HG03558 (cell line): ENCODE measurements around the gene DNAJA4.

Experiments
- ATAC-seq: cut with Tn5 transposase; IDR thresholded peaks from one replicate; pipeline ENCODE4 v1.9.1; 2021; ENCODE audit warnings: moderate number of reproducible peaks; ENCODE audit not compliant: unreplicated experiment; ENCODE audit errors: extremely low read depth

DNAJA4 gene

DNA sequence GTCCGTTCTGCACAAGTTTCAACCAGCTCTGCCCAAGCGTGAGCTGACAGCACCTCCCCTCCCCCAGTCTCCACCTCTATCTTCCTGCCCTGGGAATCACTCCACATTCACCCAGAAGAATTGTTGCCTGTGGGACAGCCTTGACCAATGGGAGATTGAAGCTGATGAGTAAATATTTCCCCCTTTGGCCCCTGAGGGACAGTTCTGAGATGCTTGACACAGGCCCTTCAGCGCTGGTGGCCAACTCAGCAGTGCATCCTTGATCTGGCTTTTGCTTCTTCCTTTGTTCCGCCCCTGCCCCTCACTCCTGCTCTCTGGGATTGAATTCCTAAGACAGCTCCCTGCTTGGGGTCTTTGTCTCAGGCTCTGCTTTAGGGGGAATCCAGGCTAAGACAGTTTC is 48.2 kb downstream of the DNAJA4 start:
- ATAC-seq: no peak

DNA sequence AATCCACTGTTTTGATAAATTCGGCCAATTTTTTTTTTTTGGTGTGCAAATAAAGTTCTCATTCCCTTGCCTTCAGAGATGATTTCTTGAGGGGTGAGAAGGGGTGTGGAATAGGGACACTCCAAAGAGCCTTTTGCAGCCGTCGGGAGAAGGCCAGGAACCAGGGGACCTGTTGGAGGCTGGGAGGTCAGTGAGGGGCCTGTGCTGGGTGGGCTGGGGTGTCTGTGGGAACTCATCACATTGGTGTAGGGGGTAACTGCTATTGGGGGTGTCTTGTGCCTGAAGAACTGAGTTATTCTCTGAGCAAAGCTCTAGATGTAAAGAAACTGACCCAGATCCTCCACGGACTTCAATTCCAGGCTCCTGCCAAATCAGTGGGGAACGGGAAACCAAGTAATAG is 48.6 kb downstream of the DNAJA4 start:
- ATAC-seq: no peak

DNA sequence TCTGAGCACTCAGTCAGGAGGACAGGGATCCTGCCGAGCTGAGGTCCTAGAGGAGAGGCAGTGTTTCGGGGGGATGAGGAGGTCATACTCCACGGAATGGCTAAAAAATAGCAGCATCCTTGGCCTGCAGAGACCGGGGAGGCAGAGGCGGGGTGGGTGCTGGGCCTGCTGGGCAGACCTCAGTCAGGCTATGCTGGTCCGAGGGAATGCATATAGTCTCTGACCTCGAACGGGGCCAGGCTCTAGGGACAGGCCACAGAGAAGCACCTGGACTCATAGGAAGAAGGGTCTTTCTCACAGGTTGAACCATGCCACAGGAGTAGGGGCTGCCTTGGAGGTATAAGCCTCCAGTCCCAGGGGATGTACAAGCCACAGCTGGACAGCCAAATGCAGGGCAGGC is 49.0 kb downstream of the DNAJA4 start:
- ATAC-seq: no peak

DNA sequence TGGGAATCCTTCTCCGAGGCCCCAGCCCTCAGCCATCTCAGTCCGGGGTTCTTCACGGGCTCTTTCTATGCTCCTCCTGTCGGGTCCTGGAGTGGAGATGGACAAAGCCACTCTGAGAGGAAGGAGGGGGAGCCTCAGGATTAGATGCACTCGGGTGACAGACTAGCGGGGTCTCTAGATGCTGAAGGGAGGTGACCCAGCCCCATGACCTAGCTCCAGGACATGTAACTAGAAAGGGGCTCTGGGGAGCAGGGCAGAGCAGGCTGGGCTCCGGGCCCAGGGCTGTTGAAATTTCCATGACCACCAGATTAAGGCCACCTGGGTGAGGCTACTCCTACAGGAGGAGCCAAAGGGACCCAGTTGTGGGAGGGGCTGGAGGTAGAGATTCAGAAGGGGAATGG is 49.8 kb downstream of the DNAJA4 start:
- no peak for ATAC-seq

DNA sequence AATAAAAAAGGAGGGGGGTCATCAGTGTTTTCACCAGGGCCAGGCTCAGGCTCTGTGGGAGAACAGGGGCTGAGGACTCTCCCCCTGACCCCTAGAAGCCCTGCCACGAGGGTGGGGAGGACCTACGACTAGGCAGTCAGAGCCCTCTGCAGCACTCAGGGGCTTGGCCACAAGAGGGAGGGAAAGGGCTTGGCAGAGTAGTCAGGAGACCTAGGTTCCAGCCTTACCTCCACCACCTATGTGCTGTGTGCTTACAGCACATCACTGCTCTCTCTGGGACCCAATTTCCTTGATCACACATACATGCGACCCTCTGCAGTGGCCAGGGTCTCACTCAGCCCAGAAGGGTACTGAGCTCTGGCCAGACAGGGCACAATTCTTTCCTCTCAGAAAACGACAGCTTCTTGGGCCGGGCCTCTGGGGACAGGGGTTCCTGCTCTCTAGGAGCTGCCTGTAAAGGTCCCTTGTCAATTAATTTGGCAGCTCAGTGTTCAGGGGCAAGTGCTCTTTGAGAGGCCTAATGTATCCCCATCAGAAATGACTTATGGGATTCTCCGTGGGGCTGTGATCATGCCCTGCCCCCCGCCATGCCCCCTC is 51.4 kb downstream of the DNAJA4 start:
- no peak for ATAC-seq

DNA sequence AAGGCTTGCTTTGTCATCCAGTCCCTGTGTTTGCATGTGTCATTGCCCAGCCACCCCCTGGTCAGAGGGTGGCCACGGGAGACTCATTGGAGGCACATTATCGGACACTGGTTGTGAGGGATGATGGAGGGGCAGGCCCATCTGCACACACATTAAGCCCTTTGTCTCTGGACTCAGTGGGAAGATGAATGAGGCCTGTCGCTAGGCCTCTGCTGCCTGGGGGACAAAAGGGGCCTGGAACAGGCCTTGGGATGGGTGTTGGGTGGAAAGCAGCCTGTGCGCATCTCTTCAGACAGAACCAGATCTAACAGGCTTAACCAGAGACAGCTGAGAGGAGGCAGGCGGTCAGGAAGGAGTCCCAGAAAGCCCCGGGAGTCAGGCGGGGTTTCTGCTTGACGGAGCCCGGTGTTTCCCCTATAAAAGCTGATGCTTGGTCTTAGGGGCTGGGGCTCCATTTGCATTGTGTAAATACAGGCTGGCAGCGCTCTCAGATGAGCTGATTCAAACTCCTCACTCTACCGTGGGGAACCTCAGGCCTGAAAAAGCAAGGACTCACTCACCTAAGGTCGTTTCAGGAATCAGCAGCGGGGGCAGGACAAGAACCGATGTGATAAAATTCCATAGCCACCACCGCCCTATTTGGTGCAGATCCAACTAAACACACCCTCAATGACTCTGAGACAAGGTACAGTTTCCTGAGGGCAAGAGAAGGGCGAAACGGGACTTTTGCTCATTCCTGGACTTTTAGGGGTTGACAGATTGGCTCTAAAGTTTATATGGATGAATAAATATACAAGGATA is 52.1 kb downstream of the DNAJA4 start:
- no peak for ATAC-seq

DNA sequence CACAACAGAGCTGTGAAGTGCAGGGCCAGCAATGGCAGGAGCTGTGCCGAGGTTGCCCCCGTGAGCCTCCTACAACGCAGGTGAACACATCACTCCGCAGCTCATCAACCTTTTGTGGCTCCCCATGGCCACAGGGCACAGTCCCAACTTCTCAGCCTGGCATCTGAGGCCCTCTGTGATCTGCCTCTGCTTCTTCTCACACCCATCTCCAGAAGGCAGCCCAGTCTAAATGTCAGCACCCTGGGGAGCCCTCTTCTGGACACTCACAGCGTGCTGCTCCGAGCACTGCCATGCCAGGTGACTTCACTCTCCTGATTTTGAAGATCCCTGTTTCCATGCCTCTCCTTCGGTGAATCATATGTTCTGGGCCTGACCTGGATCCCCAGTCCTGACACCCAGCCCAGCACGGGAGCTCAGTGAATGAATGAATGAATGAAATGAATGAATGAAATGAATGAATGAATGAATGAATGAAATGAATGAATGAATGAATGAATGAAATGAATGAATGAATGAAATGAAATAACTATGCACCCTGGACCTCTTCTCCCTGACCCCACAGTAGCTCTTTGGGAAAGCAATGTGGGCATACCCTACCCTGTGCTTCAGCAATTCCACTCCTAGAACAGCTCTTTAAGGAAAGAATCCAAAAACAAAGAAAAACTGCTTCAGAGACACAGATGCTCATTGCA is 52.9 kb downstream of the DNAJA4 start:
- ATAC-seq: no peak

DNA sequence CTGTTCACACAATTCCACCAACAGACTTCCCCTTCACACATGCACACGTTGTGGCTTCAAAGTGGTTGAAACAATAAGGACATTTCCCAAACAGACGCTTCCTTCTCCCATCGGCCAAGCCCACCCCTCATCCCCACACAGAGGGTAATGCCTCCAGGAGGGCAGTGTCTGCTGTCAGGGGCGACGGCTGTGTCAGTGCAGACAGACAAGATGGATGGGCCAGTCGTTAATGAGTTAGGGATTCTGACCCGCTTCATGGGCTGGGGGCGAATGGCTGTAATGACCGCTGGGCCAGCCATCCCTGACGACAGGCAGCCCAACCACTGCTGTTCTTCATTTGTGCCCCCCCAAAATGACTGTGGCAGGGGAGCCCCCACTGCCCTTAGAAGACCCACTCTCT is 55.2 kb downstream of the DNAJA4 start:
- ATAC-seq: no peak

DNA sequence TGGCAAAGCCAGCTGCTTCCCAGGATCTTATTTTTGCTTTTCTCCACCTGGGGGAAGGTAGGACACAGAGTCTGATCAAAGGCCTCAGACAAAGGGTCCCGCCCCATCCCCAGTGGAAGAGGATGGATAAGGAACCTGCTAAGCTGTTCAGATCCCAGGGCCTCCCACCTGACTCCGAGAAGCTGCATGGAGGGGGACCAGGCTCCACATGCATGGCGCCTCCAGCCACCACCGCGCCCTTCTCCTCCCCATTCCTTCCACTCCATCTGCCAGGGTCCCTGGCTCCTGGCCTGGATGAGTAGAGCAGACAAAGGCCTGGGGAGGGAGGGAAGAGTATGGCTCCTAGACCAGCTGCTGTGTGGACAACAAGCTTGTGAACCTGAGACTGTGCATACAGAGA is 55.8 kb downstream of the DNAJA4 start:
- no peak for ATAC-seq

DNA sequence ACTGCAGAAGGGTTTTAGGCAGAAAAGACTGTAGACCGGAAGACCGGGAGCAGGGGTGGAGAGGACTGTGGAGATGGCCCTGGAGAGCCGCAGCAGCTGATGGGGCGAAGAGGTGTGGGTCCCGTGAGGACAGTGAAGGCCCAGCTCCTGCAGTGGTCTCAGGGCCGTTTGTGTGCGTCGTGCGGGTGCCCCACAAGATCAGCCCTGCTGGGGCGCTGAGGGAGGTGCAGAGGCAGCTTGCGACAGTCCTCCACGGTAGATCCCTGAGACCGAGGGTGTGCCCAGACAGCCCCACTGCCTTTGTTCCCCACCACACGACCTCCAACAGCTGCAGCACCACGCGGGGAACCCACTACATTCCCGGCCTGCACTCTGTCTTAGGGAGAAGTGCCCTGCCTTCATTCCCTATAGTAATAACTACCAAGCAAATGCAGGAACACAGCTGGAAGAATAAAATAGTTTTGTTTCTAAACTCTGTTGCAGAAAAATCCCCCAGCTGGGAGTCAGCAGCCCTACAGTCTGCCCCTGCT is 56.7 kb downstream of the DNAJA4 start:
- no peak for ATAC-seq

DNA sequence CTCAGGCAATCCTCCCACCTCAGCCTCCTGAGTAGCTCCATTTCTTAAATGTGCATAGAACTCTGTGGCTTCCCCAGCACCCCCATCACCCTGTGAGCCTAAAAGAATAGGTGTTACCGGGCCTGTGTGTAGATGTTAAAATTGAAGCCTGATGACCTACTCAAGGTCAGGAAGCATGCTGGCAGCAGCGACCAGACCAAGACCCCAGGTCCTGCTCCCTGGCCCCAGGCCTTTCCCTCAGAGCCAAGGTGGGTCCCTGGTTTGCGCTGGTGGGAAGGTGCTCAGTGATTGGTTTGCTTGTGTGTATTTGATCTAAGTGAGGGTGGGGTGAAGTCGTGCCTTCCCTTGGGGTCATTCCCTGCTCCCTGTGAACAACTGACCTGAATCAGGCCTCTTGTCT is 57.4 kb downstream of the DNAJA4 start:
- no peak for ATAC-seq

DNA sequence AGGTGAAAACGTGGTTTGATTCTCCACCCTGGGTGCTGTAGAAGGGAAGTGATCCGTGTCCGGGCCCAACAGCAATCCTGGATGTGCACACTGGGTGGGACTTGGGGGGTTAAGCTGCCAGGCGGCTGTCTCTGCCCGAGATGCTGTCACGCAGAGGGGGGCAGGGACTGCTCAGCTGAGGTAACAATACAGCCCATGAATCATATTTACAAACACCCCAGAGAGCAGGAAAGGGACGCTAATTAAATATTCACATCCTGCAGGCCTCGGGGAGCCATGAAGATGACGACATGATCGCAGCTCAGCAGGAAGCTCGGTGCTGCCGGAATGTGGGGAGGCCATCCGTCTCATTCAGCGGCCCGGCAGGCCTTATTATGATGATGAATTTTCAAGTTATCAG is 57.9 kb downstream of the DNAJA4 start:
- ATAC-seq: no peak

DNA sequence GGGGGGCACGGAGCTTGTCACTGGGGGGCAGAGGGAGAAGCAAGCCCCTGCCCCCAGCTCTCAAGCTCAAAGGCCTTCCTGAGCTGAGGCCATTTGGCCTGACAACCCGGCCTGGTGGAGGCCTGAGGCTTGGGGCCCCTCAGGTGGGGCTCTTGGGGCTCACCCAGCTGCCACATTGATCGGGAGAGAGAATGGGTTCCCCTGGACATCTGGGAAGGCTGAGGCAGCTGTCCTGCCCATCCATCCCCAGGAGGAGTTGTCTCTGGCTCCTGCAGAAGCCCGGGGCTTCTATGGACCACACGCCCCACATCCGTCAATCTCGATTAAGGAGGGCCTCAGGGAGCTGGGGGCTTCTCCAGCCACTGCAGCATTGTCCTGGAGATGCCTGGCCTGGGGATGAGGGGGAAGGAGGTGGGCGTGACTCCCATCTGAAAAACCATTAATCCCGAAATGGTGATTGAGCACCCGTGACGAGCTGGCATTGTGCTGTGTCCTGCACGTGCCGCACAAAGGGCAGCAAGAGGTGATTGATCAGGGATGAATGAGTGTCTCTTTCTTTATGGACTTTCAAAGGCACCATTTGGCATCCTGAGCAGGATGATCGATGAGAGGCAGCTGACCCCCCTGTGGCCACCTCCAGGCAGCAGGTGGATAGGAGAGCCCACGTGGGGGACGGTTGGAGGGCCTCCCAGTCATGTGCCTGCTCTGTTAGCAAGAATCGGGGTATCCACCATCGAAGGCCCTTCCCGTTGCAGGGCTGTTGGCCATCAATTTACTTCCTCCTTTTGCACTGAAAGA is 58.6 kb downstream of the DNAJA4 start:
- ATAC-seq: no peak

DNA sequence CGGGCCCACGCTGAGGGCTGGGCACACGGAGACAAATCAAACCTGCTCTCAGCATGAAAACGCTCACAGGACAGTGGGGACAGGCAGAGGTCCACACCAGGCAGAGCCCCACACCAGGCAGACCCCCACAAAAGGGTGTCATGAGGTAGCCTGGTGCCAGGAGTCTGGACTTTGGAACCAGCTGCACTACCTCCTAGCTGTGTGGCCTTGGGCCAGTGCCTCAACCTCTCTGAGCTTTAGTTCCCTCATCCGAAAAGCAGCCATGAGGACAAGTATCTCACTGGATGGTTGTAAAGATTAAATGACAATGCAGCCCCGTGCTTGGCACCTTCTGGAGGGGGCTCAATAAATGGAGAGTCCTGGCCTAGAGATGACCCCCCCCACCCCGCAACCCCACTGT is 59.3 kb downstream of the DNAJA4 start:
- ATAC-seq: no peak

DNA sequence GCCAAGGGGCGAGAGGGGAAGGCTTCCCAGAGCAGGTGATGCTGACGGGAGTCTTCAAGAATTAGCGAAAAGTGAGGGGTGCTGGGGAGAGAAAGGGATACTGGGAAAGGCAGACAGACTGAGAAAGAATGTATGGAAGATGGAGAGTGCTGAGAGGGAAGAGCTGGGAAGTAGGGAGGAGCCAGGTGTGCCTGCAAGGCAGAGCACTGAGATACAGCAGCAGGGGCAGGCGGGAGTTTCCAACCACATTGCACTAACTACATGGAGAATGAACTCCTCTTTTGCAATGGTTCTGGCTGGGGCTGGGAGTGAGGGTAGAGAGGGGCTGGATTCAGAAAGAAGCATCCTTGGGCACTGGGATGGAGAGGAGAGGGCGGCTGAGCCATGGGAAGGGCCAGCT is 59.8 kb downstream of the DNAJA4 start:
- no peak for ATAC-seq

DNA sequence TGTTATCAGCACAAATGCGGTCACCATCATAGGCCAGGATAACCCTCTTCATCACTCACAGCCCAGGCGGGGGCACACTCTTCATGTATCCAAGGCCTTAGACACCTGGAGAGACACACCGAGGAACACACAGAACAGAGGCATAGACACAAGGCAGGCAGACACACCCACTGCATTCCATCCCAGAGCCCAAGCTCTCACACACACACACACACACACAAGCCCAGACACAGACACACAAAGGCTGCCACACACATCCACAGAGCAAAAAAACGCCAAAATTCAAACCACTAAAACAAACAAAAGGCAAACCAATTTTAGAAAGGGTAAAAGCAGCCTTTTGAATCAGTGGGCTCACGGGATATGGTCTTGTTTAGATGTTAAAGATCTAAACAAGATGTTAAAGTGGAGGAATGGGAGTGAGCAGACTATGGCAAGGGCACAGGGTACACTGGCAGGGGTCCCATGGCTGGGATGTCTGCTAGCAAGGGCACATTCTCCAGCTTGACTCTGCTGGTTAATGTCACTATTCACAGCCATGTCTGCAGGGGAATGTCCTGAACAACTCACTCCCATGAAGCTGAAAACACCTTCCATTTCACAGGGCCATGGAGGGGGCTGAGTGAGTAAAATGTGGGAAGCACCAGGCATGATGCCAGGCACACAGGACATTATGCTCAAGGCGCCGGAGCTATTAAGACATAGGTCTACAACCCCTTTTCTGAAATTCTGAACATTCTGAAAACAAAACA is 60.9 kb downstream of the DNAJA4 start:
- no peak for ATAC-seq

DNA sequence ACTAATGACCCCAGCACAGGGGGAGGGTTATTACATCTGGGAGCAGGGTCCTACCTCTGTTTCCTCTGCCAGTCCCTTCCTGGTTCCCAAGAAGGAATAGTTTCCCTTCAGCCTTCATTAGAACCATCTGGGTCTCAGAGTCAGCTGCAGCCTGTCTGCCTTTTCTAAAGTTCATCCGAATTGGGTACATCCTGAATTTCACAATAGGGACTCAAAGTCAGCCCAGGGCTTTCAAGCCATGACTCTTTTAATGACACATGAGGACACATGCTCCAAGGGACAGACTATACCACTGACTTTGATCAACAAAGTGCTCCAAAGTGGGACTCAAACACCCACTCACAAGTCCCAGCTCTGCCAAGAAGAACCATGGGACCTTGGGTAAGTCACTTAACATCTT is 63.1 kb downstream of the DNAJA4 start:
- no peak for ATAC-seq

DNA sequence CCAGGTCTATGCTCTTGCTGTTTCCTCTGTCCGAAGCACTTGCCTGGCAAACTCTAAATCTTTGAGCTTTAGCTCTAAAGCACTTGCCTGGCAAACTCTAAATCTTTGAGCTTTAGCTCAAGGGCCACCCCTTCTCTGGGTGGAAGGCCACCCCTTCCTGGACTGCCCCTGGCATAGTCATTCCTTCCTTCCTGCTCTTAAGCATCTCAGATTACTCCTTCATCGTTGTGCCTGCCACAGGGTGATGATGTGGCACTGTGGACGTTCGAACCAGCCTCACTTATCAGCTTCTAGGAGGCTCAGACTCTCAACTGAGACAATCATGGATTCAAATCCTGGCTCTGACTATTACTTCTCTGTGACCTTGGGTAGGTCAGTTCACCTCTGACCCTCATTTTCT is 65.3 kb downstream of the DNAJA4 start:
- ATAC-seq: no peak
